WTC11 (cell line): ENCODE data around the gene CLEC20A. TPM values are rescaled to one million over a fixed set of nuclear protein-coding genes. Genes with fewer than 3 reads are reported as not detected.

Experiments used
- AFF4 ChIP-seq: sonication (generic); formaldehyde crosslinking; IDR thresholded peaks from 2 replicates; pipeline ENCODE4 v1.8.1; 2023; ENCODE audit warnings: mild to moderate bottlenecking, missing genetic modification reagents, borderline replicate concordance
- AR ChIP-seq: fragments of 250-450 bp; sonication (Bioruptor Pico); IDR thresholded peaks from 2 replicates; pipeline ENCODE4 v1.9.0; 2021; ENCODE audit warnings: mild to moderate bottlenecking
- ATF2 ChIP-seq: sonication (generic); formaldehyde crosslinking; IDR thresholded peaks from 2 replicates; pipeline ENCODE4 v1.8.1; 2022; ENCODE audit warnings: low read depth, missing genetic modification reagents, borderline replicate concordance
- CREM ChIP-seq: sonication (generic); formaldehyde crosslinking; IDR thresholded peaks from 2 replicates; pipeline ENCODE4 v1.8.1; 2022; ENCODE audit warnings: mild to moderate bottlenecking, missing genetic modification reagents, moderate library complexity
- E2F4 ChIP-seq: sonication (generic); formaldehyde crosslinking; IDR thresholded peaks from 2 replicates; pipeline ENCODE4 v1.8.1; 2022; ENCODE audit warnings: low read depth, mild to moderate bottlenecking, moderate library complexity, missing genetic modification reagents, borderline replicate concordance
- NFATC4 ChIP-seq: fragments of 250-450 bp; sonication (Bioruptor Pico); IDR thresholded peaks from 2 replicates; pipeline ENCODE4 v1.9.0; 2021; ENCODE audit warnings: mild to moderate bottlenecking
- PREB ChIP-seq: sonication (generic); formaldehyde crosslinking; IDR thresholded peaks from 2 replicates; pipeline ENCODE4 v1.8.1; 2022; ENCODE audit warnings: mild to moderate bottlenecking, missing genetic modification reagents, moderate library complexity, borderline replicate concordance
- SMAD4 ChIP-seq: sonication (generic); formaldehyde crosslinking; IDR thresholded peaks from 2 replicates; pipeline ENCODE4 v1.8.0; 2022; ENCODE audit warnings: mild to moderate bottlenecking, missing genetic modification reagents
- ZBTB43 ChIP-seq: sonication (generic); formaldehyde crosslinking; IDR thresholded peaks from 2 replicates; pipeline ENCODE4 v1.8.1; 2023; ENCODE audit warnings: mild to moderate bottlenecking, missing genetic modification reagents
- ZNF219 ChIP-seq: sonication (generic); formaldehyde crosslinking; IDR thresholded peaks from 2 replicates; pipeline ENCODE4 v1.8.0; 2023; ENCODE audit warnings: missing genetic modification reagents, mild to moderate bottlenecking, borderline replicate concordance
- ZNF263 ChIP-seq: sonication (generic); formaldehyde crosslinking; IDR thresholded peaks from 2 replicates; pipeline ENCODE4 v1.8.1; 2022; ENCODE audit warnings: low read depth, mild to moderate bottlenecking, moderate library complexity, missing genetic modification reagents
- ZNF416 ChIP-seq: fragments of 250-450 bp; sonication (Bioruptor Pico); IDR thresholded peaks from 2 replicates; pipeline ENCODE4 v1.9.0; 2021; ENCODE audit warnings: mild to moderate bottlenecking, inconsistent platforms
- ZNF512 ChIP-seq: sonication (generic); formaldehyde crosslinking; IDR thresholded peaks from 2 replicates; pipeline ENCODE4 v1.8.1; 2022; ENCODE audit warnings: missing genetic modification reagents, borderline replicate concordance
- total RNA-seq: library from RNA; stranded (reverse); gene quantifications from 3 replicates; pipeline ENCODE4 v1.2.3, GENCODE V29; 2021

The CLEC20A gene
- total RNA-seq, 1 experiment from 2014 or later, result not detected

GRCh38 chr1:178536329-178536728 lies 39.6 kb upstream of the CLEC20A start (continued):
- TF ChIP-seq AR (CRISPR knock-in tag) (no peak), AFF4 (CRISPR knock-in tag) (no peak), NFATC4 (no peak), PREB (CRISPR knock-in tag) (no peak), ATF2 (CRISPR knock-in tag) (no peak), E2F4 (no peak), ZNF512 (CRISPR knock-in tag) (no peak), ZBTB43 (CRISPR knock-in tag) (no peak), SMAD4 (no peak), ZNF219 (CRISPR knock-in tag) (no peak), CREM (CRISPR knock-in tag) (no peak), ZNF416 (CRISPR knock-in tag) (no peak), ZNF263 (CRISPR knock-in tag) (no peak)
